ENCODE measurements around the gene CLK3.

The CLK3 gene

DNA sequence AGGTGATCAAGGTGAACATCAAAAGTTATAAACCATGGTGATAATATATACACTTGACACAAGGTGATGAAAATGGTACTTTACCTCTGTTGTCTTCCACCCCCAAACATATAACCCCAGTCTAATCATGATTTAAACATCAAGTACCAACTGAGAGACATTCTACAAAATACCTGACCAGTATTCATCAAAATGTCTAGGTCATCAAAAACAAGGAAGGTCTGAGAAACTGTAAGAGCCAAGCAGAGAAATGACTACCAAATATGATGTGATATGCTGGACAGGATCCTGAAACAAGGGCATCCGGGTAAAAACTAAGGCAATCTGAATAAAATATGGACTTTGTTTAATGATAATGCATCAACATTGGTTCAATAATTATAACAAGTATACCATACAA is 52.3 kb downstream of the CLK3 start:
- H3K4me1 ChIP-seq = no peaks in the 10 kb centered on the region
- H3K27me3 ChIP-seq = no peaks in the 10 kb centered on the region
- H3K4me3 ChIP-seq (ENCODE audit: low read depth, low read length) = no peak overlapping the region
- H3K36me3 ChIP-seq = peaks cover 14% of the 10 kb centered on the region
- TF ChIP-seq, protein P1, sequence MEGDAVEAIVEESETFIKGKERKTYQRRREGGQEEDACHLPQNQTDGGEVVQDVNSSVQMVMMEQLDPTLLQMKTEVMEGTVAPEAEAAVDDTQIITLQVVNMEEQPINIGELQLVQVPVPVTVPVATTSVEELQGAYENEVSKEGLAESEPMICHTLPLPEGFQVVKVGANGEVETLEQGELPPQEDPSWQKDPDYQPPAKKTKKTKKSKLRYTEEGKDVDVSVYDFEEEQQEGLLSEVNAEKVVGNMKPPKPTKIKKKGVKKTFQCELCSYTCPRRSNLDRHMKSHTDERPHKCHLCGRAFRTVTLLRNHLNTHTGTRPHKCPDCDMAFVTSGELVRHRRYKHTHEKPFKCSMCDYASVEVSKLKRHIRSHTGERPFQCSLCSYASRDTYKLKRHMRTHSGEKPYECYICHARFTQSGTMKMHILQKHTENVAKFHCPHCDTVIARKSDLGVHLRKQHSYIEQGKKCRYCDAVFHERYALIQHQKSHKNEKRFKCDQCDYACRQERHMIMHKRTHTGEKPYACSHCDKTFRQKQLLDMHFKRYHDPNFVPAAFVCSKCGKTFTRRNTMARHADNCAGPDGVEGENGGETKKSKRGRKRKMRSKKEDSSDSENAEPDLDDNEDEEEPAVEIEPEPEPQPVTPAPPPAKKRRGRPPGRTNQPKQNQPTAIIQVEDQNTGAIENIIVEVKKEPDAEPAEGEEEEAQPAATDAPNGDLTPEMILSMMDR (IDR thresholded peaks at IDR 0.05; ENCODE audit: low read depth, low read length) = no peak
- no peak for DNase-seq
- H3K9me3 ChIP-seq = no peaks in the 10 kb centered on the region

DNA sequence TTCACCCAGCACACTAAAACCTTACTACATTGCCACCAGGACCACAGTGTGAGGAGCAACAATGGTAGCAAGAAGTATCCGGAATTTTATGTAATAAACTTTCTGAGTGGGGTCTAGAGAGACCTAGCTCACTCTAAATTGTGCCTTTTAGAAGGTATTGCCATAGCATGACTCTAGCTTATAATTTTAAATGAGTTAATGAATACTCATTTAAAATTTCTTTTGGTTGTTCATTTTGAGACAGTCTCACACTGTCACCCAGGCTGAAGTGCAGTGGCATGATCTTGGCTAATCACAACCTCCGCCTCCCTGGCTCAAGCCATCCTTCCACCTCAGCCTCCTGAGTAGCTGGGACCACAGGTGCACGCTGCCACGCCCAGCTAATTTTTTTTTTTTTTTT is 54.0 kb downstream of the CLK3 start:
- Histone ChIP-seq H3K27me3 (no peaks in the 10 kb centered on the region), H3K36me3 (peaks cover 26% of the 10 kb centered on the region), H3K9me3 (no peaks in the 10 kb centered on the region), H3K4me3 (ENCODE audit: low read depth, low read length) (no peak overlapping the region), H3K4me1 (no peaks in the 10 kb centered on the region)
- no peak for DNase-seq
- TF ChIP-seq, protein P1 (IDR thresholded peaks at IDR 0.05; ENCODE audit: low read depth, low read length) = no peak

DNA sequence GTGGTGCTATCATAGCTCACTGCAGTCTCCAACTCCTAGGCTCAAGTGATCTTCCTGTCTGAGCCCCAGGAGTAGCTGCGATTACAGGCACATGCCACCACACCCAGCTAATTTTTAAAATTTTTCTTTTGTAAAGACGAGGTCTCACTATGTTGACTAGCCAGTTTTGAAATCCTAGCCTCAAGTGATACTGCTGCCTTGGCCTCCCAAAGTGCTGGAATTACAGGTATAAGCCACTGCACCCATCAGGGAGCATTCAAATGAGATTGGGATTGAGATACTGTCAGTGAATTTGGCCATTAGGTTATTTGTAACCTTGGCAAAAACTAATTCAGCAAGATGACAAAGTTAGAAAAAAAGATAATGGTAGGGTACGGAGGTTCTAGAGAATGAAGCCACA is 58.5 kb downstream of the CLK3 start:
- Histone ChIP-seq H3K9me3 (no peaks in the 10 kb centered on the region), H3K4me1 (no peaks in the 10 kb centered on the region), H3K36me3 (peaks cover 24% of the 10 kb centered on the region), H3K27me3 (no peaks in the 10 kb centered on the region), H3K4me3 (ENCODE audit: low read depth, low read length) (no peak overlapping the region)
- DNase-seq = no peak
- TF ChIP-seq, protein P1 (IDR thresholded peaks at IDR 0.05; ENCODE audit: low read depth, low read length) = no peak

DNA sequence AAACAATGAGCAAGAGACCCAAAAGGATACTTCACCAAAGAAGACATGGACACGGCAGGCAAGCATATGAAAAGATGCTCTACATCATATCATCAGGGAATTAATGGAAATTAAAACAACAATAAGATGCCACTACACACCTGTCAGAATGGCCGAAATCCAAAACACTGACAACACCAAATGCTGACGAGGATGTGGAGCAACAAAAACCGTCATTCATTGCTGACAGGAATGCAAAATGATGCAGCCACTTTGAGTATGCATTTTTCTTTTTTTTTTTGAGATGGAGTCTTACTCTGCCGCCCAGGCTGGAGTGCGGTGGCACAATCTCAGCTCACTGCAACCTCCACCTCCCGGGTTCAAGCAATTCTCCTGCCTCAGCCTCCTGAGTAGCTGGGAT is 61.2 kb downstream of the CLK3 start:
- Histone ChIP-seq H3K27me3 (no peaks in the 10 kb centered on the region), H3K36me3 (peaks cover 17% of the 10 kb centered on the region), H3K9me3 (no peaks in the 10 kb centered on the region), H3K4me1 (no peaks in the 10 kb centered on the region), H3K4me3 (ENCODE audit: low read depth, low read length) (no peak overlapping the region)
- TF ChIP-seq, protein P1 (IDR thresholded peaks at IDR 0.05; ENCODE audit: low read depth, low read length) = no peak
- DNase-seq = no peak
